ENCODE results near the gene TYMP.
A peak's percentile ranks its signal among the peaks of the same experiment; 100 is the strongest.

TYMP gene

GRCh38 chr22:50529897-50530579 is at the start of gene TYMP:
TSS of gene TYMP (minus strand) at chr22:50530012. CDS start at chr22:50529709, 303 bp downstream.
- peaks cover 58% of the 10 kb centered on the region for H3K4me1 Mint-ChIP-seq
- H3K27ac Mint-ChIP-seq: peak within 1 kb of the TSS; percentile 99 to 100
- peak within 1 kb of the TSS; percentile 95 to 100 for H3K4me3 Mint-ChIP-seq
- DNase-seq: peak; percentile 81 to 83
- peaks cover 10% of the 10 kb centered on the region for H3K27me3 Mint-ChIP-seq
- no peaks in the 10 kb centered on the region for H3K9me3 Mint-ChIP-seq
- ATAC-seq: peak; percentile 27

- ATAC-seq: no peak
- Mint-ChIP-seq H3K27me3 (no peaks in the 10 kb centered on the region), H3K9me3 (no peaks in the 10 kb centered on the region)
These were observed 49.0 kb upstream of the TYMP start for GRCh38 chr22:50578776-50579310.

GRCh38 chr22:50577987-50578775 is 48.4 kb upstream of the TYMP start, which contains the start of gene CPT1B:
TSS of gene CPT1B (minus strand) at chr22:50578427. CDS start at chr22:50577915, 512 bp downstream.
- no peak for DNase-seq
- H3K4me3 Mint-ChIP-seq: peak within 1 kb of the TSS; percentile 47 to 61
- no peaks in the 10 kb centered on the region for H3K9me3 Mint-ChIP-seq
- no peak within 1 kb of the TSS for H3K27ac Mint-ChIP-seq
- peaks cover 42% of the 10 kb centered on the region for H3K4me1 Mint-ChIP-seq
- ATAC-seq: no peak
- no peaks in the 10 kb centered on the region for H3K27me3 Mint-ChIP-seq

More at GRCh38 chr22:50578776-50579310, 49.0 kb upstream of the TYMP start:
- Mint-ChIP-seq H3K27ac (no peak overlapping the region), H3K4me3 (no peak overlapping the region), H3K4me1 (peaks cover 48% of the 10 kb centered on the region)
- no peak for DNase-seq

GRCh38 chr22:50577697-50577986 is 47.8 kb upstream of the TYMP start:
- no peak for DNase-seq
- H3K4me3 Mint-ChIP-seq: peak overlapping the region; percentile 47 to 61
- ATAC-seq: no peak
- peaks cover 41% of the 10 kb centered on the region for H3K4me1 Mint-ChIP-seq
- no peaks in the 10 kb centered on the region for H3K9me3 Mint-ChIP-seq
- H3K27me3 Mint-ChIP-seq: no peaks in the 10 kb centered on the region
- no peak overlapping the region for H3K27ac Mint-ChIP-seq

DNA sequence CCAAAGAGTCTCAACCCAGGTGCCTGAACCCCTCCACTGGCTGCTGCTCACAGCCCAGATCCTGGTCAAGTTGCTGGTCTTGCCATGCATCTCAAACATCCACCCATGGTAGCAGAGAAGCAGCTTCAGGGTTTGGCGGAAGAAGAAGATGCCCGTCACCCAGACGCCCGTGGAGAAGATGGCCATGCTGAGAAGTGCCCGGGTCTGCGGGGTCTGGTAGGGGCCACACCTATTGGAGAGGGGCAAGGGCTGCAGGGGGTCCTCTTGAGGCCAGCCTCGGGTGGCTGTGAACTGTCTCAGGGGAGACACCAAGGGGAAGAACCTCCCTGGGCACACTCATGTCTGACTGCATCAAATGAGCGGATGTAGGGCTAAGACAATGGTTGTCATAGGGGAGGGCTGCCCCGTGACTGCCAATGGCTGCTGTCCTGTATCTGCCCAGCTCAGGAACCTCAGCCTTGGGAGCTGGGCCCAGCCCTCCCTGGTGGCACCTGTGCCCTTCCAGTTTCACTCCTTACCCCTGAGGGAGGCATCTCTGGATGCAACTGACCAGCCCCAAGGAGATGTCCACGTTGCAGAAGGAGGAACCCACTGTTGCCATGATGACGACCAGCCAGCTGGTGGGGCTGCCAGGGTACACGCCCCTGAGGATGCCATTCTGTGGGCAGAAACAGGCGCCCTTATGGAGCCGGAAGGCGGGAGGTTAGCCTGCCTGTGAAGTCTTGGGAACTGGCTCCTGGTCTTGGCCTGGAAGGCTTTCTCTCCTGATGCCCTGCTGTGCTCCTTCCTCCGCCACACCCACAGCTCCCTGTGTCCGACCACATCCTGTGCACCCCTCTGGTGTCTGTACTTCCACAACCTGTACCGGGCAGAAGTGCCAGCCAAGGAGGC is 47.2 kb upstream of the TYMP start:
- DNase-seq: no peak
- Mint-ChIP-seq H3K27ac (no peak overlapping the region), H3K4me3 (peak overlapping the region; percentile 47 to 61)

GRCh38 chr22:50576070-50576469 is 46.3 kb upstream of the TYMP start:
- DNase-seq (no peak), ATAC-seq (no peak)
- peaks cover 33% of the 10 kb centered on the region for H3K4me1 Mint-ChIP-seq
- H3K4me3 Mint-ChIP-seq: no peak overlapping the region
- no peaks in the 10 kb centered on the region for H3K9me3 Mint-ChIP-seq
- no peak overlapping the region for H3K27ac Mint-ChIP-seq
- H3K27me3 Mint-ChIP-seq: no peaks in the 10 kb centered on the region

More for the DNA sequence above, 47.2 kb upstream of the TYMP start:
- Mint-ChIP-seq H3K4me1 (peaks cover 41% of the 10 kb centered on the region), H3K9me3 (no peaks in the 10 kb centered on the region), H3K27me3 (no peaks in the 10 kb centered on the region)
- no peak for ATAC-seq

DNA sequence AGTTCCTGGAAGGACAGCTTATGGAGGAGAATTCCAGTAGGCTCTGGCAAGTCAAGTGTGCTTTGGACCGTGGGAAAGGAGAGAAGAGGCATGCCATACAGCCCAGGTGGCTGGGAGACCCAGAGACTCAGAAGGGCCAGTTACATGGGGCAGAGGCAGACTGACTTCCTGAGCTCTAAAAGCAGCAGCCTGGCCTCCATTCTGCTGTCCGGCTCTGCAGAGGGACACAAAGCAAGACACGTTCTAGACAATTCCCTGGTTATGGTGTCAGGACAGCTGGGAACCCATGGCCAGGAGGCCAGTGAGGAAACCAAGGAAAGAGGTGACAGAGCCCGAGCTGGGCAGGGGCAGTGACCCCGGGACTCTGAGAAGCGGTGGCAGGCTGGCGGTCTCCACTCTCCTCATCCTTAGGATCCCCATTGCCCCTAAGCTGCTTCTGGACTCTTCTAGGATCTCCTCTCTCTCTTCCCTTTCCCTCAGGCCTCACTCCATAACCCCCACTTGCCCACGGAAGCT is 45.7 kb upstream of the TYMP start:
- DNase-seq (no peak), ATAC-seq (no peak)
- peak overlapping the region; percentile 27 to 38 for H3K27ac Mint-ChIP-seq
- H3K27me3 Mint-ChIP-seq: no peaks in the 10 kb centered on the region
- no peak overlapping the region for H3K4me3 Mint-ChIP-seq
- peaks cover 28% of the 10 kb centered on the region for H3K4me1 Mint-ChIP-seq
- no peaks in the 10 kb centered on the region for H3K9me3 Mint-ChIP-seq

- ATAC-seq: no peak
- H3K4me3 Mint-ChIP-seq: no peak overlapping the region
- no peaks in the 10 kb centered on the region for H3K27me3 Mint-ChIP-seq
These were observed 44.6 kb upstream of the TYMP start for GRCh38 chr22:50574383-50574755.

DNA sequence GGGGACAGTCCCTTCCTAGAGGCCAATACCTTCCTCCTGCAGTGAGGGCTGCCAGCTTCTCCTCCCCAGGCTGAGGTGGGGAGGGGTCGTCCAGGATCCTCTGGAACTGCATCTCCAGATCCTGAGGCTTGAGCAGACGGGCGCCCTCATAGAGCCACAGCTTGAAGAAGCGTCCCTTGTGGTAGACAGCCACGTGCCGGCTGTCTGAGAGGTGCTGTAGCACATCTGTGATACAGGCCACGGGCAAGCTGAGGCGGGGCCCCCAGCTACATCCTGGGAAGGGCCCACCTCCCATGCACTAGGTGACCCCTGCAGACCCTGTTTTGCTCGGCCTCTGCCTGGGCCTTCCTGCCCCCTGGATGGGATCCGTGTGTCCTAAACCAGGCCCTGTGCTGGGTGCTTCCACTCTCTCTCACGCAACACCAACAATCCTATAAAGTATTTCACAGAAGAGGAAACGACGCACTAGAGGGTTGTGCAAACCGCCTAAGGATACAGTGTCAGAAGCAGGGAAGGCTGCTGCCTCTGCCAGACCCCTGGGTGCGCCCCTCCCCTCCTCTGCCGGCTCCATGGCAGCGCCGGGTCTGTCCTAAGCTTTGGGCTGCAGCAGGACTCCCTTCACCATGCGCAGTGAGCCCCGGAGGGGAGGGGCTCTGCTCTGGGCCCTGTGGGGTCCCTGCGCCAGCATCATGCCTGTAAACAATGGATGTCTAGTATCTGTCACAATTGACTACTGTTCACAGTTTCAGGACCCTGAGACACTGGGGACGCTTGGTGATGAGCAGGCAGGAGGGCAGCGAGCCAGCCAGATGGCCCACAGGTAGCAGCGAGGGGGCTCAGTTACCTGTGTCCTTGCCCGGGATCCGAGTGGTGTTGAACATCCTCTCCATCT is 43.9 kb upstream of the TYMP start:
- no peaks in the 10 kb centered on the region for H3K9me3 Mint-ChIP-seq

More at GRCh38 chr22:50574383-50574755, 44.6 kb upstream of the TYMP start:
- DNase-seq: no peak
- Mint-ChIP-seq H3K27ac (no peak overlapping the region), H3K9me3 (no peaks in the 10 kb centered on the region), H3K4me1 (peaks cover 16% of the 10 kb centered on the region)

DNA sequence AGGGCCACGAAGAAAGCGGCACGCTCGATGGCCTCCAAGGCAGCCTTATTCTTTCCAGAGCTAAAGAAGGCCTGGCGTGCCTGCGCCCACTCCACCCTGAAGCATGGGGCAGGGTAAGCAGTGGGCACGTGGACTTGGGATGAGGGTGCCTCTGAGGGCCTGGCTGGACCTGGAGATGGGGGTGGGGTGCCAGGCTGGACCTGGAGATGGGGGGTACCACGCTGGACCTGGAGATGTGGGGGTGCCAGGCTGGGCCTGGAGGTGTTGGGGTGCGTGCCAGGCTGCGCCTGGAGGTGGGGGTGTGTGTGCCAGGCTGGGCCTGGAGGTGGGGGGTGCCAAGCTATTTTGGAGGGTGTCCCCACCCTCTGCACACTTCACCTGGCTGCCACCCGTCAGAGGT is 43.2 kb upstream of the TYMP start:
- Mint-ChIP-seq H3K9me3 (no peaks in the 10 kb centered on the region), H3K4me3 (no peak overlapping the region), H3K27ac (peak overlapping the region in 1 of 2 donors; percentile 42), H3K27me3 (no peaks in the 10 kb centered on the region), H3K4me1 (peaks cover 7% of the 10 kb centered on the region)
- DNase-seq (no peak), ATAC-seq (peak; percentile 31)

More for the DNA sequence above, 43.9 kb upstream of the TYMP start:
- Mint-ChIP-seq H3K27ac (peak overlapping the region in 1 of 2 donors; percentile 69), H3K4me3 (no peak overlapping the region), H3K4me1 (peaks cover 10% of the 10 kb centered on the region), H3K27me3 (no peaks in the 10 kb centered on the region)
- DNase-seq (no peak), ATAC-seq (no peak)

DNA sequence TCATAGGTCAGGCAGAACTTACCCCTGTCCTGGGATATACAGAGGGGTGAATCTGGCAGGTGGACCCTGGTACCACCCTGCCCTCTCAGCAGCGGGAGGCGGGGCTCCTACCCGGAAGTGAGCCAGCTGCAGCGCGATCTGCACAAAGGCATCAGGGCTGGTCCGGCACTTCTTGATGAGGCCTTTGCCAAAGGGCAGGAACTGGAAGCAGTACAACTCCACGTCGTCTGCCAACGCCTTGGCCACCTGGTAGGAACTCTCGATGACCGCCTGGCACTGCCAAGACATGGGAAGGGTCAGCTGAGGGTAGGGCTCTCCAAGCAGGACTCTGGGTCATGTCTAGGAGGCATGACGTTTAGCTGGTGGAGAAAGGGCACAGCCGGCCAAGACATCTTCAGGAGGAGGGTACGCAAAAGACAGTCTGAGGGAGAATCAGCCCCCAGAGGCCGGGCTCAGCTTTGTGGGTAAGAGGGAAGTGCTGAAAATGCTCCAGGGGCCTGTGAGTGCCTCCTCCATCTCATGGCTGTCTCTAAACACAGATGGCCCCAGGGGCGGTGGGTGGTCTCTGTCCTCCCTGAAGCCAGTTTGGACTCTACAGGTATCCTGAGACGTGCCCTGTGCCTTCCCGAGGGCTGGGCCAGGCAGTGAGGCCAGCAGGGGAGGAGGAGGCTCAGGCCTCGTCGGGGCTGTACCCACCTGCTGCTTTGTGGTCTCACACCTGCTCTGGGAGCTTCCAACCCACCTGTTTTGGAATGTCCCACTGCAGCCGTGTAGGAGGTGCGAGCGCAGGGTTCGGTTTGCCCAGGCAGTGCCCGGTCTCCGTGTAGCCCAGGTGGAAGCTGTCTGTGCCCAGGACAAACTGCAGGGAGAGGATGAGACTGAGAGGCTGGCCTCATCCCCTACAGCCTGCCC is 41.7 kb upstream of the TYMP start:
- ATAC-seq (no peak), DNase-seq (no peak)
- no peak overlapping the region for H3K4me3 Mint-ChIP-seq
- H3K9me3 Mint-ChIP-seq: no peaks in the 10 kb centered on the region
- peak overlapping the region in 1 of 2 donors; percentile 31 for H3K27ac Mint-ChIP-seq
- H3K27me3 Mint-ChIP-seq: no peaks in the 10 kb centered on the region
- no peaks in the 10 kb centered on the region for H3K4me1 Mint-ChIP-seq

DNA sequence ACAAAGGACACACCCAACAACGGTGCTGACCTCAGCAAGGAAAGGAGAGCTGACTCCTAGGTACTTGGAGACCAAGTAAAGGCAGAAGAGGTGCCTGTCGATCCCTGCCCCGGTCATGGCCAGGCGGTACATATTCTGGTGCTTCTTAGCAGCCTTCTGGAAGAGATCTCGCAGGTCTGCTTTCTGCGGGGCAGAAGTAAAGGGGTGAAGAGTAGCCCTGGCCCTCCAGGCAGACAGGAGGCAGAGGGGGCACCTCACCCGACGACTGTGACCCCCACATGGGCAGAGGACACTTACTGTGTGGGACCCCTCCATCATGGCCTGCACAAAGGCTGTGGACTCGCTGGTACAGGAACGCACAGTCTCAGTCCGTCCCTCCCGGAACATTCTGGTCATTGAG is 41.0 kb upstream of the TYMP start:
- DNase-seq: no peak
- Mint-ChIP-seq H3K4me3 (no peak overlapping the region), H3K4me1 (no peaks in the 10 kb centered on the region), H3K27me3 (no peaks in the 10 kb centered on the region), H3K27ac (no peak overlapping the region), H3K9me3 (no peaks in the 10 kb centered on the region)
- no peak for ATAC-seq

DNA sequence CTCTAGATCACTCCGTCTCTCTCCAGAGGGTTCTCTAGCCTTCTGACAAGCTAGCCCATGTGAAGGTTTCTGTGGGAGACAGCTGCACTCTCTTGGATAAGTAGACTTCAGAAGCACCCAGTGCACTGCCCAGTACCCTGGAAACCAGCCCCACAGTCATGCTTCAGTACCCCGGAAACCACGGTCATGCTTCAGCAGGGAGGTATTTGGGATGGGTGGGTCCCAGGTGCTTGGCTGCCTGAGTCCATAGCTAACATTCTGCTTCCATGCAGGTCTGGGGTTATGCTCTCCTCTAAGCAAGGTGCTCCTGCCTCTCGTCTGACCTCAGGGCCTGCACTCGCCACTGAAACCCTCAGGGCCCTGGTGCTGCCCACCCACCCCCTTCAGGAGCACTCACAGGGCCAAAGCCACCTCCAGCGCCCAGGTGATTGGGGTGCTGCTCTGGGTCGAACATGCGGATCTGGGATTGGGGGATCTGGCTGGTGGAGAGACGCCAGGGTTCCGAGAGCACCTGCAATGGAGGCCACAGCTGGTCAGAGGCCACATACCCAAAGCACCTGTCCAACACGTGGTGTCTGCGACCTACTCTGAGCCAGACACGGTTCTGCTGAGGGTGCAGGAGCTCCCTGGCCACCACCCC is 40.2 kb upstream of the TYMP start:
- DNase-seq: no peak
- no peak for ATAC-seq

More for the DNA sequence above, 40.2 kb upstream of the TYMP start:
- no peaks in the 10 kb centered on the region for H3K9me3 Mint-ChIP-seq
- H3K4me1 Mint-ChIP-seq: no peaks in the 10 kb centered on the region
- H3K27me3 Mint-ChIP-seq: no peaks in the 10 kb centered on the region
- no peak overlapping the region for H3K4me3 Mint-ChIP-seq
- no peak overlapping the region for H3K27ac Mint-ChIP-seq
